Tongue (tissue), 2 donors: Measurements from ENCODE around the gene MYO7B. TPM values are rescaled to one million over a fixed set of nuclear protein-coding genes. Genes with fewer than 3 reads are reported as not detected.
A peak's percentile ranks its signal among the peaks of the same experiment; 100 is the strongest.

Experiments used
- DNase-seq: peaks from one replicate; pipeline ENCODE4 v3.0.0-alpha.2; 2015
- total RNA-seq: library from RNA; depleted of rRNA; stranded (reverse); fragments of >200 nt; gene quantifications from one replicate; pipeline ENCODE4 v1.2.3, GENCODE V29; 2014

The MYO7B gene
- total RNA-seq, 1 donor from 2014 or later = 1.5 TPM

GRCh38 chr2:127650785-127651380 lies 115.4 kb downstream of the MYO7B start:
- DNase-seq = no peak

- no peak for DNase-seq
Observed at GRCh38 chr2:127651381-127651809, 115.9 kb downstream of the MYO7B start.

DNA sequence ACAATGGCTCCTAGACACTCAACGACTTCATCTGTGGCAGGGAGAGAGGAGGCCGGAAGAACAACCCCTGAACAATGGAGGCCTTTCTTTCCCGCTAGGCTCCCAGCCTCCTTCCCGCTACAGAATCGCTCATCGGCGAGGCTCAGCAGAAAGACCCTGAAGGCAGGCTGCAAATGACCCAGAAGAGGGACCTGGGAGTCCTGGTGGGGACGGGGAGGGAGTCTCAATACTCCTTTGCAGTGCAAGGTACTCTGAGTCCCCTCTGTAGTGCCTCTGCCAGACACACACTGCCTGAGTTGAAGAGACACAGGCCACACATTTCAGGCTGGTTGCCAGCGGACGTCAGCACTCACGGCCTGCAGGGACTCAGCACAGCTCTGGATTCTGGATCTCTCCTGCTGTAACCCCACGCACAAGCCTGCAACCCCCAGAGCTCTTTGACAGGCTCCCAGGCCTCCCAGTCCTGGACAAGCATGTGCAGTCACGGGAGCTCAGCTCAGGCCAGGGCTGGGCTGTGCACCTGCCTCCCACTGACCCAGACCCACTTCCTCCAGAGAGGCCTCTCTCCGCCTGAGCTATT lies 116.6 kb downstream of the MYO7B start:
- DNase-seq = peak; percentile 91

DNA sequence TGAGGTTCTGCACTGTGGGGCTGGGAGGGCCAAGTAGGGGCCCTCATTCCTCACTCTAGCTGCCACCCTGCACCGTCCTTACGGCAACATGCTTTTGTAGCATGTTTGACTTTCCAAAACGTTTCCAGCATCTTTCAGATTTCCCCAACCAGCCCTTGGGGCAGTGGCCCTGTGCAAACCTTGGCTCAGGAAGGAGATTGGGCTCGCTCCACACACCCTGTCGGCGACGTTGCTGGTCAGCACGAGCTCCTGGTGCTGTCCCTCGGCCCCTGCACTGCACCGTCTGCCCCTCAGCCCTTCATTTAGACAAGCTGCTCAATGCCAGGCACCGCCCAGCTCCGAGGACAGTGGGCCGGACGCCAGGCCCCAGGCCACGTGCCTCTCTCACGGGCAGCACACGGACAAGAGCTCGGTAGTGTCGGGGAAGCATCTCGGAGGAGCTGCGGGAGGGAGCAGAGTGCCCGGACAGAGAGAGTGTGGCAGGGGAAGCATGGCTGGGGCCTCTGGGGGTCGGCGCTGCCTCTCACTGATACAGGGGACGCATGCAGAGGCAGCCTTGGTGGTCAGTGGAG lies 117.4 kb downstream of the MYO7B start:
- DNase-seq = no peak

- no peak for DNase-seq
Observed at GRCh38 chr2:127653421-127654083, 118.1 kb downstream of the MYO7B start.

- no peak for DNase-seq
Observed at GRCh38 chr2:127654084-127654837, 118.8 kb downstream of the MYO7B start.

DNA sequence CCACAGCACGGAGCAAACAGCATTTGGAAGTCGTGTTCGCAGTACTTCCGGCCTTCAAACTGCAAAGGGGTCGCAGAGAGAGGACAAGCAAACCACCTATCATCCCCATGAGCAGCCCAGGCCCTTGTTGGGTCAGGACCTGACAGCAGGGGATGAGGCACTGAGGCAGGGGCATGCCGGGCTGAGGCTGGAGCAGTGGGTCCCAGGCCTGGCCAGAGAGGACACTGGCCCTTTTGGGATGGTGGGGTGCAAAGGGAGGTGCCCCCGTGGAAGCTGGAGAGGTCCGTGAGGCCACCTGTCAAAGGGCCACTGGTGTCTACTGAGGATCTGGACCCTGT lies 119.3 kb downstream of the MYO7B start:
- no peak for DNase-seq

- peak; percentile 60 for DNase-seq
Observed at GRCh38 chr2:127655209-127656073, 120.0 kb downstream of the MYO7B start.

DNA sequence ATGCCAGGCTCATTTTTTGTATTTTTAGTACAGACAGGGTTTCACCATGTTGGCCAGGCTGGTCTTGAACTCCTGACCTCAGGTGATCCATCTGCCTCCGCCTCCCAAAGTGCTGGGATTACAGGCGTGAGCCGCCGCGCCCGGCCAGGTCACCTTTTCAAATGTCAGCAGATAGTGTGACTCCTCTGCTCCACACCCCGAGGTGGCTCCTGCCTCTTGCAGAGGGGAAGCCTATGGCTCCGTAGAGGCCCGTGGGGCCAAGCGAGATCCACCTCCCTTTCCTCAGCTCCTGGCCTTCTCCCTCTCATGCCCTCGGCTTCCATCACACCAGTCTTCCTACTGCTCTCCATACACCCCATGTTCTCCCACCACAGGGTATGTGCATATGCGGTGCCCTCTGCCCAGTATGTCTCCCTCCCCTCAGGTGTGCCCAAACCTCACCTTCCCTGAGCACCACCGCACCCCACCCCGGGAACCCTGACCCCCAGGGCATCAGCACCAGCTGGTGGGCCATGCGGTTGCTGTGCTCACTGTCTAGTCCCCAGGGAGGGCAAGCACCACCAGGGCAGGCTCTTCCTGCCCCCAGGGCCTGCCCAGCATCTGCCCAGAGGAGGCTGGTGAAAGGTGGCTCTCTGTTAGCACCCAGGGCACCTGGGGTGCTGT lies 121.2 kb downstream of the MYO7B start:
- DNase-seq = no peak

DNA sequence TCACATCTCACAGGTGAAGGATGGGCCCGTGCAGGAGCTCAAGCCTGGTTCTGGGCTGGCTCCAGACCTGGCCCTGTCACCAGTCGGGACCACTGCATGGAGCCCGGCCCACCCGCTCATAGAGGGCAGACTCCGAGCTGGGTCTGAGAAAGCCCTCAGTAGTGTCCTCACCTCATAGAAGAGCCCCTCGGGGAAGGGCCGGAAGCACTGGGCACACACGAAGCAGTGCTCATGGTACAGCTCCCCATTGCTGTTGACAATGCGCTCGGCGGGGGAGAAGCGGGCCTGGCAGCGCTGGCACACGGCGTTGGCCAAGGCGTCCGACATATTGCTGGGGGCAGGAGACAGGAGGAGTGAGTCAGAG lies 121.7 kb downstream of the MYO7B start:
- DNase-seq = no peak

DNA sequence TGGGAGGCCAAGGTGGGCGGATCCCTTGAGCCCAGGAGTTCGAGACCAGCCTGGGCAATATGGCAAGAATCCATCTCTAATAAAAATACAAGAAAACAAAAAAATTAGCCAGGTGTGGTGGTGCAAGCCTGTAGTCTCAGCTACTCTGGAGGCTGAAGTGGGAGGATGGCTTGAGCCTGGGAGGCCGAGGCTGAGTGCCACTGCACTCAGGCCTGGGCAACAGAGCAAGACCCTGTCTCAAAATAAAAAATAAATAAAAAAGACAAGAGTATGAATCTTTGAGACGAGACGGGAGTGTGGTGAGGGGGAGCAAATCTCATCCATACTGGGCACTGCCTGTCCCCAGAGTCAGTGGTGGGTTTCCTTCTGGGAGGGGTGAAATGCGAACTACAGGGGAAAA lies 122.7 kb downstream of the MYO7B start:
- DNase-seq = no peak

- no peak for DNase-seq
Observed at GRCh38 chr2:127658641-127659407, 123.3 kb downstream of the MYO7B start.

GRCh38 chr2:127659408-127660290 lies 124.2 kb downstream of the MYO7B start:
- DNase-seq = no peak

GRCh38 chr2:127660291-127660578 lies 124.8 kb downstream of the MYO7B start:
- DNase-seq = no peak

- no peak for DNase-seq
Observed at GRCh38 chr2:127661072-127661649, 125.7 kb downstream of the MYO7B start.

DNA sequence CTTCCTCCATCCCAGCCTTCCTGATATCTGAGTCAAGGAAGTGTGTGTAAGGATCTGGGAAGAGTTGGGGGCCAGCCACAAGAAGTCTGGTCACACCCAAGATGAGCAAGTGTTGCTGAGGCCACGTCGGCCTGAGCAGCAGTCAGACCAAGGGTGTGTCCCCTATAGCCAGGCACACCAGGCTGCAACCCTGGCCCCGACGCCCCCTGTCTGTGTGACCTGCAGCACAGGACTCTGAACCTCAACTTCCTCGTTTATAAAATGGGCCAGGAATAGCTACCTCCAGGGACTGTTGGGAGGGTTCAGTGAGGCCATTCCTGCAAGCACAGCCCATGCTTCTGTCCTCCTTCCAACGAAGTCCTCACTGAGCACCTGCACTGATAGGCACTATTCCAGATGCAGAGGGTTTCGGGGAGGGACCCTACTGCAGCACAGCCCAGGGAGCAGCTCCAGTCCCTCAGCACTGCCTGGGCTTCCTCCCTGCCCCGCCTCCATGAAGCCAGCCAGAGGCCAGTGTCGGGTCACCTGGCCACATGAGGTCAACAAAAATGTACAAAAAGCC lies 126.5 kb downstream of the MYO7B start:
- no peak for DNase-seq

DNA sequence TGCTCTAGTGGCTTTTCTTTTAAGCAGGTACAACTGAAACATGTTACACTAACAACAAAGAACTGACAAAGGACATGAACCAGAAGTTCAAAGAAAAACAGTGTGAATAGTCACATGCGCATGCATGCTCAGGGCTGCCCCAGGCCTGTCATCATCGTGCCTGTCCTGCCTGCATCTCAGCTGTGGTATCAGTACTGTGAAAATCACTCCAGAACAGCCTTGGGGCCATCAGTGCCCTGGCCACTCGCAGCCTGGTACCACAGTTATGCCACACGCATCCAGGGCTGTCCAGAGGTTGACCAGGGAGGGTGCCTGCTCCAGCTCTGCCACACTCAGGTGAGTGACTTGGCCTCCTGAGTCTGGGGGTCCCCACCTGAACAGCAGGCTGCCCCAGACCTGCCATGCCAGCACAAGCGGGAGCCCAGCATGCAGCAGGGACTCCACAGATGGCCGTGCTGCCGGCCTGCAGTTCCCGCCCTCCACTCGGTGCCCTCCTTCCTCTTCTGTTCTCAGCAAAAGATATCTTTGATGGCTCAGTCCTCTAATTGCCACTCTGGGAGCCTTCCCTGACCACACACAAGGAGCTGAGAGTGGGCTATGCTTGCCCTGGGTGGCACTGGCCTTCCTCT lies 127.6 kb downstream of the MYO7B start:
- DNase-seq = no peak

- no peak for DNase-seq
Observed at GRCh38 chr2:127663566-127664064, 128.1 kb downstream of the MYO7B start.
